Fibroblast of pulmonary artery (primary cell): ENCODE results near the gene SIGMAR1.

Source experiments
- DNase-seq: peaks from one replicate; pipeline ENCODE4 v3.0.0-alpha.2; 2010; ENCODE audit warnings: low read depth
- H3K4me3 ChIP-seq: replicated peaks from 2 replicates; pipeline ENCODE4 v1.5.1; 2011; ENCODE audit warnings: low read depth, mild to moderate bottlenecking, control low read depth, low read length, moderate library complexity
- CTCF ChIP-seq: IDR thresholded peaks from 2 replicates; pipeline ENCODE4 v1.5.1; 2011; ENCODE audit warnings: mild to moderate bottlenecking, control low read depth, low read length, inconsistent platforms; ENCODE audit errors: missing control alignments

Gene SIGMAR1

GRCh38 chr9:34637356-34638137 lies at the start of gene SIGMAR1:
TSS of gene SIGMAR1 (minus strand) at chr9:34637787. CDS start at chr9:34637697, 90 bp downstream.
- TF ChIP-seq CTCF: no peak
- H3K4me3 ChIP-seq: peak within 1 kb of the TSS; percentile 71
- peak; percentile 92 for DNase-seq

- DNase-seq: no peak
Observed at GRCh38 chr9:34686732-34687131, 49.1 kb upstream of the SIGMAR1 start.

GRCh38 chr9:34686231-34686630 lies 48.6 kb upstream of the SIGMAR1 start:
- H3K4me3 ChIP-seq: no peak overlapping the region
- no peak for DNase-seq
- no peak for TF ChIP-seq CTCF

More at GRCh38 chr9:34686732-34687131, 49.1 kb upstream of the SIGMAR1 start:
- no peak for TF ChIP-seq CTCF
- no peak overlapping the region for H3K4me3 ChIP-seq

- no peak overlapping the region for H3K4me3 ChIP-seq
- no peak for TF ChIP-seq CTCF
- no peak for DNase-seq
Observed at GRCh38 chr9:34685591-34685990, 48.0 kb upstream of the SIGMAR1 start.

- H3K4me3 ChIP-seq: no peak overlapping the region
- DNase-seq: no peak
- TF ChIP-seq CTCF: no peak
Observed at GRCh38 chr9:34684816-34685215, 47.2 kb upstream of the SIGMAR1 start.

- no peak for DNase-seq
- no peak overlapping the region for H3K4me3 ChIP-seq
- no peak for TF ChIP-seq CTCF
Observed at GRCh38 chr9:34684145-34684544, 46.6 kb upstream of the SIGMAR1 start.

GRCh38 chr9:34675869-34676268 lies 38.3 kb upstream of the SIGMAR1 start:
- H3K4me3 ChIP-seq: no peak overlapping the region
- DNase-seq: peak; percentile 65
- TF ChIP-seq CTCF: no peak
